Measurements from ENCODE around the gene GRK3. TPM values are rescaled to one million over a fixed set of nuclear protein-coding genes. Genes with fewer than 3 reads are reported as not detected.

The GRK3 gene
- polyA plus RNA-seq, 1 donor from 2014 or later, result 10.4 TPM

- peaks cover 1% of the 10 kb centered on the region for H3K36me3 Mint-ChIP-seq
- no peak overlapping the region for H3K27ac Mint-ChIP-seq
- H3K4me3 Mint-ChIP-seq, result no peak overlapping the region
- no peaks in the 10 kb centered on the region for H3K9me3 Mint-ChIP-seq
- no peaks in the 10 kb centered on the region for H3K27me3 Mint-ChIP-seq
- peaks cover 0 to 3% (median 0%) of the 10 kb centered on the region in 3 donors for H3K4me1 Mint-ChIP-seq
Observed at GRCh38 chr22:25710501-25710900, 146.0 kb downstream of the GRK3 start.

- H3K4me1 Mint-ChIP-seq, result peaks cover 0 to 3% (median 0%) of the 10 kb centered on the region in 3 donors
Observed at GRCh38 chr22:25711491-25711890, 147.0 kb downstream of the GRK3 start.

GRCh38 chr22:25712661-25713400, 148.4 kb downstream of the GRK3 start:
- no peaks in the 10 kb centered on the region for H3K4me1 Mint-ChIP-seq
- no peak overlapping the region for H3K27ac Mint-ChIP-seq
- H3K9me3 Mint-ChIP-seq, result no peaks in the 10 kb centered on the region
- H3K36me3 Mint-ChIP-seq, result peaks cover 3% of the 10 kb centered on the region
- H3K4me3 Mint-ChIP-seq, result no peak overlapping the region
- no peaks in the 10 kb centered on the region for H3K27me3 Mint-ChIP-seq

More at GRCh38 chr22:25711491-25711890, 147.0 kb downstream of the GRK3 start:
- Mint-ChIP-seq H3K4me3 (no peak overlapping the region), H3K27ac (no peak overlapping the region), H3K9me3 (no peaks in the 10 kb centered on the region), H3K36me3 (peaks cover 3% of the 10 kb centered on the region), H3K27me3 (no peaks in the 10 kb centered on the region)

- no peak overlapping the region for H3K27ac Mint-ChIP-seq
- peaks cover 3% of the 10 kb centered on the region for H3K36me3 Mint-ChIP-seq
- H3K27me3 Mint-ChIP-seq, result no peaks in the 10 kb centered on the region
- H3K4me1 Mint-ChIP-seq, result no peaks in the 10 kb centered on the region
- H3K4me3 Mint-ChIP-seq, result no peak overlapping the region
- H3K9me3 Mint-ChIP-seq, result no peaks in the 10 kb centered on the region
Observed at GRCh38 chr22:25714070-25714469, 149.6 kb downstream of the GRK3 start.

GRCh38 chr22:25714739-25715138, 150.3 kb downstream of the GRK3 start:
- no peaks in the 10 kb centered on the region for H3K9me3 Mint-ChIP-seq
- no peaks in the 10 kb centered on the region for H3K27me3 Mint-ChIP-seq
- H3K4me3 Mint-ChIP-seq, result no peak overlapping the region
- H3K4me1 Mint-ChIP-seq, result no peaks in the 10 kb centered on the region
- peaks cover 3% of the 10 kb centered on the region for H3K36me3 Mint-ChIP-seq
- H3K27ac Mint-ChIP-seq, result no peak overlapping the region

GRCh38 chr22:25716637-25717036, 152.2 kb downstream of the GRK3 start:
- H3K27ac Mint-ChIP-seq, result no peak overlapping the region
- no peaks in the 10 kb centered on the region for H3K27me3 Mint-ChIP-seq
- H3K36me3 Mint-ChIP-seq, result peaks cover 3% of the 10 kb centered on the region
- no peaks in the 10 kb centered on the region for H3K9me3 Mint-ChIP-seq
- no peaks in the 10 kb centered on the region for H3K4me1 Mint-ChIP-seq
- H3K4me3 Mint-ChIP-seq, result no peak overlapping the region

GRCh38 chr22:25718135-25718840, 153.8 kb downstream of the GRK3 start:
- Mint-ChIP-seq H3K27ac (peak overlapping the region in 1 of 3 donors; percentile 55), H3K27me3 (no peaks in the 10 kb centered on the region), H3K4me1 (no peaks in the 10 kb centered on the region), H3K4me3 (no peak overlapping the region), H3K36me3 (peaks cover 2% of the 10 kb centered on the region), H3K9me3 (no peaks in the 10 kb centered on the region)

GRCh38 chr22:25722223-25722622, 157.7 kb downstream of the GRK3 start:
- no peaks in the 10 kb centered on the region for H3K36me3 Mint-ChIP-seq
- H3K27me3 Mint-ChIP-seq, result no peaks in the 10 kb centered on the region
- H3K4me3 Mint-ChIP-seq, result no peak overlapping the region
- H3K4me1 Mint-ChIP-seq, result no peaks in the 10 kb centered on the region
- no peak overlapping the region for H3K27ac Mint-ChIP-seq
- no peaks in the 10 kb centered on the region for H3K9me3 Mint-ChIP-seq

- no peak overlapping the region for H3K4me3 Mint-ChIP-seq
- H3K27me3 Mint-ChIP-seq, result no peaks in the 10 kb centered on the region
- no peak overlapping the region for H3K27ac Mint-ChIP-seq
- no peaks in the 10 kb centered on the region for H3K4me1 Mint-ChIP-seq
- no peaks in the 10 kb centered on the region for H3K9me3 Mint-ChIP-seq
- H3K36me3 Mint-ChIP-seq, result no peaks in the 10 kb centered on the region
Observed at GRCh38 chr22:25722626-25723025, 158.2 kb downstream of the GRK3 start.

GRCh38 chr22:25726241-25726640, 161.8 kb downstream of the GRK3 start:
- Mint-ChIP-seq H3K27ac (peak overlapping the region in 2 of 3 donors; percentile 0 to 76), H3K36me3 (no peaks in the 10 kb centered on the region), H3K4me3 (no peak overlapping the region), H3K27me3 (no peaks in the 10 kb centered on the region), H3K9me3 (no peaks in the 10 kb centered on the region), H3K4me1 (peaks cover 0 to 3% (median 0%) of the 10 kb centered on the region in 3 donors)

GRCh38 chr22:25728071-25728470, 163.6 kb downstream of the GRK3 start:
- Mint-ChIP-seq H3K4me1 (peaks cover 0 to 3% (median 0%) of the 10 kb centered on the region in 3 donors), H3K9me3 (no peaks in the 10 kb centered on the region), H3K27ac (no peak overlapping the region), H3K27me3 (no peaks in the 10 kb centered on the region), H3K4me3 (no peak overlapping the region), H3K36me3 (no peaks in the 10 kb centered on the region)

- Mint-ChIP-seq H3K9me3 (no peaks in the 10 kb centered on the region), H3K27ac (no peak overlapping the region), H3K4me1 (peaks cover 0 to 3% (median 0%) of the 10 kb centered on the region in 3 donors), H3K4me3 (no peak overlapping the region), H3K36me3 (no peaks in the 10 kb centered on the region), H3K27me3 (no peaks in the 10 kb centered on the region)
Observed at GRCh38 chr22:25729016-25729995, 164.8 kb downstream of the GRK3 start.

- no peak overlapping the region for H3K27ac Mint-ChIP-seq
- peaks cover 0 to 3% (median 2%) of the 10 kb centered on the region in 3 donors for H3K4me1 Mint-ChIP-seq
- H3K36me3 Mint-ChIP-seq, result peaks cover 3% of the 10 kb centered on the region
- H3K27me3 Mint-ChIP-seq, result peaks cover 2% of the 10 kb centered on the region
- no peak overlapping the region for H3K4me3 Mint-ChIP-seq
- H3K9me3 Mint-ChIP-seq, result no peaks in the 10 kb centered on the region
Observed at GRCh38 chr22:25735650-25736049, 171.2 kb downstream of the GRK3 start.

- peaks cover 0 to 3% (median 2%) of the 10 kb centered on the region in 3 donors for H3K4me1 Mint-ChIP-seq
- H3K27me3 Mint-ChIP-seq, result peaks cover 2% of the 10 kb centered on the region
- H3K4me3 Mint-ChIP-seq, result no peak overlapping the region
- peak overlapping the region in 1 of 3 donors; percentile 3 for H3K27ac Mint-ChIP-seq
- no peaks in the 10 kb centered on the region for H3K9me3 Mint-ChIP-seq
- peaks cover 4% of the 10 kb centered on the region for H3K36me3 Mint-ChIP-seq
Observed at GRCh38 chr22:25736378-25737011, 172.0 kb downstream of the GRK3 start.

Measured in IgD-negative memory B cell (primary cell).